ENCODE data around the gene CPO. TPM values are rescaled to one million over a fixed set of nuclear protein-coding genes. Genes with fewer than 3 reads are reported as not detected.

Gene CPO
- polyA plus RNA-seq, 1 donor (not counting 4 experiments of a cell fraction or from before 2014, with no cell fraction given): 0.25 TPM

DNA sequence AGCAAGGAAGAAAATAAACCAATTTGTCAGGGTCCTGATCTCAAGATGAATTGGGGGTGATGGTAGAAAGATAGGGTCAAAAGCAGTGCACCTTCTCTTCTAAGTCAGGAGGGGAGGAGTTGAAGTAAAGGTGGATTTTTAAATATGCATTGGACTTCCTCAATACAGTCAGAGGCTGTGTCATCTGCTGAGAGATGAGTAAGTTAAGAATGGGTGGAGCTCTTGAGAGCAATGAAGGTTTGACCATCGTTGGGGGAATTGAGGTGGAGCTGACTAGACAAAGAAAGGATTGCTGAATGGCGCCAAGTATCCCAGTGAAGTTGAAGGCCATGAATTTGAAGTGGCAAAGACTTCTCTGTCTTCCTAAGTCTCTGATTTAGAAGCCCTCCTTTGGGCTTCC is 18.4 kb upstream of the CPO start:
- Histone ChIP-seq H3K9ac (ENCODE audit: control insufficient read depth, extremely low read depth, insufficient read depth, low read length) (no peak overlapping the region), H3K4me3 (ENCODE audit: control insufficient read depth in 2 of 3, extremely low read depth in 1 of 3, insufficient read depth in 2 of 3, low read depth in 1 of 3, low read length in 3 of 3) (no peak overlapping the region), H3K27ac (ENCODE audit: control insufficient read depth, insufficient read depth, low read length) (no peak overlapping the region), H2AFZ (ENCODE audit: control insufficient read depth, low read length) (no peak overlapping the region), H3K27me3 (ENCODE audit: control insufficient read depth, extremely low read depth, insufficient read depth, low read length) (no peaks in the 10 kb centered on the region), H3K4me1 (ENCODE audit: control insufficient read depth, extremely low read depth, insufficient read depth, low read length) (no peaks in the 10 kb centered on the region), H3K4me2 (ENCODE audit: control insufficient read depth, extremely low read depth, insufficient read depth, low read depth, low read length) (no peak overlapping the region), H3K9me1 (ENCODE audit: control insufficient read depth, extremely low read depth, insufficient read depth, low read length) (no peaks in the 10 kb centered on the region), H3K79me2 (ENCODE audit: control insufficient read depth, insufficient read depth, low read length) (no peaks in the 10 kb centered on the region), H4K20me1 (ENCODE audit: control insufficient read depth, extremely low read depth, insufficient read depth, low read length) (no peaks in the 10 kb centered on the region), H3K9me3 (ENCODE audit: control insufficient read depth, low read depth, low read length) (no peaks in the 10 kb centered on the region), H3K36me3 (ENCODE audit: control insufficient read depth in 2 of 2, extremely low read depth in 1 of 2, insufficient read depth in 2 of 2, low read length in 2 of 2) (no peaks in the 10 kb centered on the region)
- DNase-seq (ENCODE audit: low read depth, low spot score) (no peak), FAIRE-seq (no peak)
- dilution Hi-C loops (cut with MboI; ENCODE audit: extremely low pct_ligation_motif_present, low sequenced_read_pairs): no loop called here
- TF ChIP-seq EZH2 (IDR thresholded peaks at IDR 0.05; ENCODE audit: low read length): no peak

- FAIRE-seq: no peak
- no peak overlapping the region for H2AFZ ChIP-seq (ENCODE audit: control insufficient read depth, low read length)
- DNase-seq (ENCODE audit: low read depth, low spot score): no peak
- no peaks in the 10 kb centered on the region for H3K36me3 ChIP-seq (ENCODE audit: control insufficient read depth in 2 of 2, extremely low read depth in 1 of 2, insufficient read depth in 2 of 2, low read length in 2 of 2)
- TF ChIP-seq CTCF (optimal IDR thresholded peaks at IDR 0.05 in 1 of 3, IDR thresholded peaks at IDR 0.05 in 1 of 3, conservative IDR thresholded peaks at IDR 0.05 in 1 of 3; ENCODE audit: extremely low read depth in 1 of 3, insufficient read depth in 2 of 3, low read length in 3 of 3) (no peak), EZH2 (IDR thresholded peaks at IDR 0.05; ENCODE audit: low read length) (no peak)
- H3K9me1 ChIP-seq (ENCODE audit: control insufficient read depth, extremely low read depth, insufficient read depth, low read length): no peaks in the 10 kb centered on the region
- H3K4me3 ChIP-seq (ENCODE audit: control insufficient read depth in 2 of 3, extremely low read depth in 1 of 3, insufficient read depth in 2 of 3, low read depth in 1 of 3, low read length in 3 of 3): no peak overlapping the region
- no peaks in the 10 kb centered on the region for H3K4me1 ChIP-seq (ENCODE audit: control insufficient read depth, extremely low read depth, insufficient read depth, low read length)
- no peak overlapping the region for H3K9ac ChIP-seq (ENCODE audit: control insufficient read depth, extremely low read depth, insufficient read depth, low read length)
- dilution Hi-C loops (cut with MboI; ENCODE audit: extremely low pct_ligation_motif_present, low sequenced_read_pairs): no loop called here
- no peaks in the 10 kb centered on the region for H3K79me2 ChIP-seq (ENCODE audit: control insufficient read depth, insufficient read depth, low read length)
- no peaks in the 10 kb centered on the region for H3K9me3 ChIP-seq (ENCODE audit: control insufficient read depth, low read depth, low read length)
- H3K27me3 ChIP-seq (ENCODE audit: control insufficient read depth, extremely low read depth, insufficient read depth, low read length): no peaks in the 10 kb centered on the region
- H4K20me1 ChIP-seq (ENCODE audit: control insufficient read depth, extremely low read depth, insufficient read depth, low read length): no peaks in the 10 kb centered on the region
- no peak overlapping the region for H3K4me2 ChIP-seq (ENCODE audit: control insufficient read depth, extremely low read depth, insufficient read depth, low read depth, low read length)
- H3K27ac ChIP-seq (ENCODE audit: control insufficient read depth, insufficient read depth, low read length): no peak overlapping the region
Measured at GRCh38 chr2:206921529-206921928, 17.8 kb upstream of the CPO start.
